A549 (cell line): ENCODE results near the gene KLHL34. TPM values are rescaled to one million over a fixed set of nuclear protein-coding genes. Genes with fewer than 3 reads are reported as not detected.

Source experiments
- ATAC-seq, 2 experiments: fragments of 200-7000 bp in 1 of 2; fragments of >200 bp in 1 of 2; cut with Nextera tagmentation in 1 of 2; cut with Tn5 transposase in 1 of 2; 3 replicates each; pipeline versions ENCODE4 v1.8.0 to v1.9.1; 2018 to 2020; ENCODE audit warnings: mild to moderate bottlenecking in 1 of 2, moderate library complexity in 1 of 2
- CTCF ChIA-PET: fragments of 300-600 bp; sonication (Branson Sonifier 250); formaldehyde crosslinking; extraction: SDS; loops from one replicate; lab custom pipeline; 2021; ENCODE audit warnings: antibody characterized with exemption, inconsistent platforms; lab: Yijun Ruan, JAX
- POLR2A ChIA-PET: fragments of 350-600 bp; formaldehyde crosslinking; extraction: SDS; loops from one replicate; lab custom pipeline; 2021; ENCODE audit warnings: antibody characterized with exemption, inconsistent platforms; lab: Yijun Ruan, JAX
- DNase-seq, 2 experiments: peaks; one replicate each; pipeline versions ENCODE4 v3.0.0 to v3.0.0-alpha.2; 2011 to 2016; ENCODE audit warnings: low read depth in 1 of 2, low spot score in 1 of 2
- FAIRE-seq: peaks from 2 replicates; lab custom pipeline; 2011; peaks lifted over from hg19 to GRCh38; lab: Jason Lieb, UNC
- H3K27ac ChIP-seq, 2 experiments: fragments of >200 bp; sonication (Bioruptor Twin); formaldehyde crosslinking; 3 replicates each; pipeline ENCODE4 v1.5.1; 2016 to 2017
- H3K4me1 ChIP-seq: fragments of >200 bp; sonication (Bioruptor Twin); formaldehyde crosslinking; 3 replicates; pipeline ENCODE4 v1.6.1; 2016
- H3K4me2 ChIP-seq: fragments of >200 bp; sonication (Bioruptor Twin); formaldehyde crosslinking; 3 replicates; pipeline ENCODE4 v1.6.1; 2016
- H3K4me3 ChIP-seq: fragments of >200 bp; sonication (Bioruptor Twin); formaldehyde crosslinking; 3 replicates; pipeline ENCODE4 v1.5.1; 2016
- H3K9me3 ChIP-seq: fragments of >200 bp; sonication (Bioruptor Twin); formaldehyde crosslinking; 3 replicates; pipeline ENCODE4 v1.6.1; 2016
- CBX2 ChIP-seq: fragments of 200-600 bp; sonication (generic); IDR thresholded peaks from 2 replicates; pipeline ENCODE4 v1.6.1; 2016; ENCODE audit warnings: low read depth, mild to moderate bottlenecking, borderline replicate concordance
- CBX8 ChIP-seq: fragments of 200-600 bp; sonication (generic); IDR thresholded peaks from 2 replicates; pipeline ENCODE4 v1.6.1; 2016
- CEBPB ChIP-seq, 2 experiments: fragments of >200 bp in 1 of 2; sonication (Bioruptor Twin) in 1 of 2; formaldehyde crosslinking in 1 of 2; IDR thresholded peaks; 2 replicates each; pipeline ENCODE4 v1.6.1; 2012 to 2016
- E2F6 ChIP-seq: IDR thresholded peaks from 2 replicates; pipeline ENCODE4 v1.6.1; 2012; ENCODE audit warnings: low read depth, borderline replicate concordance
- EHF ChIP-seq: fragments of 250-450 bp; sonication (Bioruptor Pico); IDR thresholded peaks from 2 replicates; pipeline ENCODE4 v1.5.0; 2020; ENCODE audit warnings: mild to moderate bottlenecking
- EHMT2 ChIP-seq: fragments of 200-600 bp; sonication (generic); IDR thresholded peaks from 2 replicates; pipeline ENCODE4 v1.6.1; 2016; ENCODE audit warnings: antibody characterized with exemption, low read depth, mild to moderate bottlenecking, moderate library complexity
- ESRRA ChIP-seq: fragments of 150-350 bp; IDR thresholded peaks from 2 replicates; pipeline ENCODE4 v1.6.1; 2014; ENCODE audit warnings: mild to moderate bottlenecking, low read length, borderline replicate concordance
- FOSB ChIP-seq: fragments of 250-450 bp; sonication (Bioruptor Pico); IDR thresholded peaks from 2 replicates; pipeline ENCODE4 v1.5.0; 2020; ENCODE audit warnings: mild to moderate bottlenecking, moderate library complexity
- FOSL2 ChIP-seq, 2 experiments: fragments of 450-650 bp in 1 of 2; fragments of >200 bp in 1 of 2; sonication (Bioruptor Twin) in 1 of 2; formaldehyde crosslinking; IDR thresholded peaks; 2 replicates each; pipeline versions ENCODE4 v1.5.0 to v1.6.1; 2016 to 2020; ENCODE audit warnings: mild to moderate bottlenecking in 1 of 2, moderate library complexity in 1 of 2
- FOXS1 ChIP-seq: fragments of 250-450 bp; sonication (Bioruptor Pico); IDR thresholded peaks from 2 replicates; pipeline ENCODE4 v1.5.0; 2020; ENCODE audit warnings: mild to moderate bottlenecking, moderate library complexity
- GATA3 ChIP-seq: IDR thresholded peaks from 2 replicates; pipeline ENCODE4 v1.6.1; 2012; ENCODE audit warnings: borderline replicate concordance
- HOXA7 ChIP-seq: fragments of 250-450 bp; sonication (Bioruptor Pico); IDR thresholded peaks from 2 replicates; pipeline ENCODE4 v1.5.0; 2020; ENCODE audit warnings: mild to moderate bottlenecking, moderate library complexity
- HOXB5 ChIP-seq: fragments of 250-450 bp; sonication (Bioruptor Pico); IDR thresholded peaks from 2 replicates; pipeline ENCODE4 v1.5.0; 2020; ENCODE audit warnings: mild to moderate bottlenecking, moderate library complexity
- JUN ChIP-seq, 2 experiments: fragments of >200 bp; sonication (Bioruptor Twin); formaldehyde crosslinking; IDR thresholded peaks; 2 replicates in 1 of 2; 3 replicates in 1 of 2; pipeline ENCODE4 v1.6.1; 2016 to 2017
- NR3C1 ChIP-seq: fragments of >200 bp; sonication (Bioruptor Twin); formaldehyde crosslinking; IDR thresholded peaks from 3 replicates; pipeline ENCODE4 v1.6.1; 2017
- RAD21 ChIP-seq, 2 experiments: fragments of >200 bp in 1 of 2; sonication (Bioruptor Twin) in 1 of 2; formaldehyde crosslinking in 1 of 2; IDR thresholded peaks in 1 of 2; conservative IDR thresholded peaks in 1 of 2; 2 replicates in 1 of 2; 3 replicates in 1 of 2; pipeline ENCODE4 v1.6.1; 2012 to 2018; ENCODE audit warnings: inconsistent platforms in 1 of 2
- RCOR1 ChIP-seq: fragments of 150-350 bp; IDR thresholded peaks from 2 replicates; pipeline ENCODE4 v1.6.1; 2014; ENCODE audit warnings: antibody characterized with exemption, low read length, low read depth
- RNF2 ChIP-seq: fragments of 200-600 bp; sonication (generic); IDR thresholded peaks from 2 replicates; pipeline ENCODE4 v1.6.1; 2016; ENCODE audit warnings: low read depth, mild to moderate bottlenecking, antibody characterized with exemption, moderate library complexity, borderline replicate concordance
- SMC3 ChIP-seq: fragments of >200 bp; sonication (Bioruptor Twin); formaldehyde crosslinking; IDR thresholded peaks from 3 replicates; pipeline ENCODE4 v1.6.1; 2018; ENCODE audit warnings: inconsistent platforms
- SREBF2 ChIP-seq: fragments of 450-650 bp; IDR thresholded peaks from 2 replicates; pipeline ENCODE4 v1.6.1; 2014; ENCODE audit warnings: mild to moderate bottlenecking, moderate library complexity
- TFCP2L1 ChIP-seq: fragments of 250-450 bp; sonication (Bioruptor Pico); IDR thresholded peaks from 2 replicates; pipeline ENCODE4 v1.5.0; 2021; ENCODE audit warnings: mild to moderate bottlenecking
- ZFP36 ChIP-seq: fragments of 450-650 bp; IDR thresholded peaks from 2 replicates; pipeline ENCODE4 v1.6.1; 2014; ENCODE audit warnings: borderline replicate concordance; ENCODE audit not compliant: partially characterized antibody
- WGBS: methylation state at CpG from one replicate; pipeline ENCODE4 v1.1.6; 2017; ENCODE audit errors: missing lambda C conversion rate; 5-methylcytosine and 5-hydroxymethylcytosine counted together
- polyA plus RNA-seq, 4 experiments: library from polyadenylated mRNA; depleted of rRNA in 3 of 4; stranded (reverse); fragments of >200 nt; fragmentation: RNase III in 1 of 4; extraction: RNeasy Plus Mini Kit Qiagen cat#74134 plus additional on column Dnase treatment in 1 of 4; gene quantifications; 2 replicates in 3 of 4; 3 replicates in 1 of 4; pipeline ENCODE4 v1.2.3, GENCODE V29; 2011 to 2017
- TF ChIP-seq, protein P1 (sequence below): fragments of 450-650 bp; IDR thresholded peaks from 2 replicates; pipeline ENCODE4 v1.6.1; 2014; ENCODE audit warnings: antibody characterized with exemption
- TF ChIP-seq, protein P2 (sequence below): IDR thresholded peaks from 2 replicates; pipeline ENCODE4 v1.6.1; 2012

The KLHL34 gene
- polyA plus RNA-seq, 2 of the 4 experiments (the other 2 are of a cell fraction): not detected

GRCh38 chrX:21632027-21632426 lies 26.1 kb downstream of the KLHL34 start:
- TF ChIP-seq RNF2: no peak
- no peak for TF ChIP-seq HOXB5 (CRISPR knock-in tag)
- no peak for TF ChIP-seq FOSL2 (IDR thresholded peaks at IDR 0.05)
- TF ChIP-seq FOSL2 (CRISPR knock-in tag; IDR thresholded peaks at IDR 0.05): no peak
- no peak for TF ChIP-seq CEBPB (IDR thresholded peaks at IDR 0.05)
- TF ChIP-seq RAD21 (conservative IDR thresholded peaks at IDR 0.05 in 1 of 2, IDR thresholded peaks at IDR 0.05 in 1 of 2): no peak
- TF ChIP-seq, protein P1, sequence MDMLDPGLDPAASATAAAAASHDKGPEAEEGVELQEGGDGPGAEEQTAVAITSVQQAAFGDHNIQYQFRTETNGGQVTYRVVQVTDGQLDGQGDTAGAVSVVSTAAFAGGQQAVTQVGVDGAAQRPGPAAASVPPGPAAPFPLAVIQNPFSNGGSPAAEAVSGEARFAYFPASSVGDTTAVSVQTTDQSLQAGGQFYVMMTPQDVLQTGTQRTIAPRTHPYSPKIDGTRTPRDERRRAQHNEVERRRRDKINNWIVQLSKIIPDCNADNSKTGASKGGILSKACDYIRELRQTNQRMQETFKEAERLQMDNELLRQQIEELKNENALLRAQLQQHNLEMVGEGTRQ: no peak
- no peak for TF ChIP-seq HOXA7
- TF ChIP-seq ZFP36: no peak
- TF ChIP-seq ESRRA: no peak
- TF ChIP-seq NR3C1: no peak
- TF ChIP-seq GATA3: no peak
- TF ChIP-seq FOXS1: no peak
- TF ChIP-seq, protein P2, sequence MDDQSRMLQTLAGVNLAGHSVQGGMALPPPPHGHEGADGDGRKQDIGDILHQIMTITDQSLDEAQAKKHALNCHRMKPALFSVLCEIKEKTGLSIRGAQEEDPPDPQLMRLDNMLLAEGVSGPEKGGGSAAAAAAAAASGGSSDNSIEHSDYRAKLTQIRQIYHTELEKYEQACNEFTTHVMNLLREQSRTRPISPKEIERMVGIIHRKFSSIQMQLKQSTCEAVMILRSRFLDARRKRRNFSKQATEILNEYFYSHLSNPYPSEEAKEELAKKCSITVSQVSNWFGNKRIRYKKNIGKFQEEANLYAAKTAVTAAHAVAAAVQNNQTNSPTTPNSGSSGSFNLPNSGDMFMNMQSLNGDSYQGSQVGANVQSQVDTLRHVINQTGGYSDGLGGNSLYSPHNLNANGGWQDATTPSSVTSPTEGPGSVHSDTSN: no peak
- no peak for TF ChIP-seq SREBF2
- TF ChIP-seq CBX2: no peak
- no peak for TF ChIP-seq EHF
- TF ChIP-seq FOSB (CRISPR knock-in tag): no peak
- TF ChIP-seq EHMT2: no peak
- TF ChIP-seq TFCP2L1 (CRISPR knock-in tag): no peak
- no peak for TF ChIP-seq SMC3
- TF ChIP-seq, all 56 proteins: peak for 0
- no peaks in the 10 kb centered on the region for H3K4me1 ChIP-seq
- CTCF ChIA-PET: interaction anchor here (0.6 kb wide), 1 partner anchor 33 kb away, joined by 3 read pairs; no protein-coding TSS in a partner anchor
- no peak overlapping the region for H3K4me3 ChIP-seq
- H3K9me3 ChIP-seq: no peaks in the 10 kb centered on the region
- H3K27ac ChIP-seq: no peak overlapping the region
- H3K4me2 ChIP-seq: no peak overlapping the region
- POLR2A ChIA-PET: no interaction called here
- no peak for DNase-seq
- WGBS: 57% methylated on average over 2 of the region's 2 CpGs
- no peak for FAIRE-seq
- no peak for ATAC-seq

GRCh38 chrX:21623778-21624501 lies 34.2 kb downstream of the KLHL34 start:
- no peak for ATAC-seq
- TF ChIP-seq FOSB (CRISPR knock-in tag) (no peak), RCOR1 (no peak), E2F6 (no peak), CBX8 (no peak), JUN (IDR thresholded peaks at IDR 0.05) (no peak)
- TF ChIP-seq, all 56 proteins: peak for 0
- H3K4me1 ChIP-seq: peaks cover 5% of the 10 kb centered on the region; the same call in 1 of the 3 replicates
- ChIA-PET CTCF (no interaction called here), POLR2A (no interaction called here)
- peak; percentile 28 for FAIRE-seq
- DNase-seq: no peak
- no peaks in the 10 kb centered on the region for H3K9me3 ChIP-seq
- peak overlapping the region; percentile 26; the same call in 1 of the 3 replicates for H3K4me2 ChIP-seq
- no peak overlapping the region for H3K4me3 ChIP-seq
- no peak overlapping the region for H3K27ac ChIP-seq
